A549 (cell line): ENCODE measurements around the gene PRKN.

ENCODE experiments used
- CEBPB ChIP-seq, 2 experiments: fragments of >200 bp in 1 of 2; sonication (Bioruptor Twin) in 1 of 2; formaldehyde crosslinking in 1 of 2; IDR thresholded peaks; 2 replicates each; pipeline ENCODE4 v1.6.1; 2012 to 2016
- CTCF ChIP-seq: fragments of >200 bp; sonication (Bioruptor Twin); formaldehyde crosslinking; IDR thresholded peaks from 3 replicates; pipeline ENCODE4 v1.5.1; 2016
- ELK1 ChIP-seq: fragments of 150-350 bp; IDR thresholded peaks from 2 replicates; pipeline ENCODE4 v1.6.1; 2014; ENCODE audit warnings: low read depth, mild to moderate bottlenecking, low read length
- MAFK ChIP-seq: fragments of 450-650 bp; IDR thresholded peaks from 2 replicates; pipeline ENCODE4 v1.6.1; 2014; ENCODE audit not compliant: partially characterized antibody
- POLR2A ChIP-seq: IDR thresholded peaks from 2 replicates; pipeline ENCODE4 v1.6.1; 2012; ENCODE audit warnings: mild to moderate bottlenecking, low read length
- POLR2AphosphoS2 ChIP-seq: conservative IDR thresholded peaks from 2 replicates; pipeline ENCODE4 v1.6.1; 2012; ENCODE audit warnings: low read length, improper control_type of control experiment, inconsistent platforms
- RAD21 ChIP-seq, 2 experiments: fragments of >200 bp in 1 of 2; sonication (Bioruptor Twin) in 1 of 2; formaldehyde crosslinking in 1 of 2; IDR thresholded peaks in 1 of 2; conservative IDR thresholded peaks in 1 of 2; 2 replicates in 1 of 2; 3 replicates in 1 of 2; pipeline ENCODE4 v1.6.1; 2012 to 2018; ENCODE audit warnings: inconsistent platforms in 1 of 2
- TF ChIP-seq, protein P1 (sequence below): IDR thresholded peaks from 2 replicates; pipeline ENCODE4 v1.6.1; 2012

GRCh38 chr6:162190981-162191380 lies 536.6 kb downstream of the PRKN start:
- TF ChIP-seq CEBPB (IDR thresholded peaks at IDR 0.05) (no peak), POLR2AphosphoS2 (no peak), POLR2A (no peak), CTCF (no peak), MAFK (no peak), ELK1 (no peak), RAD21 (conservative IDR thresholded peaks at IDR 0.05 in 1 of 2, IDR thresholded peaks at IDR 0.05 in 1 of 2) (no peak)
- TF ChIP-seq, protein P1, sequence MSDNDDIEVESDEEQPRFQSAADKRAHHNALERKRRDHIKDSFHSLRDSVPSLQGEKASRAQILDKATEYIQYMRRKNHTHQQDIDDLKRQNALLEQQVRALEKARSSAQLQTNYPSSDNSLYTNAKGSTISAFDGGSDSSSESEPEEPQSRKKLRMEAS, result no peak
